GM18867 (cell line): Measurements from ENCODE around the gene MAP3K5.

Experiments
- ATAC-seq: cut with Tn5 transposase; IDR thresholded peaks from one replicate; pipeline ENCODE4 v1.9.1; 2021; ENCODE audit warnings: mild to moderate bottlenecking, moderate library complexity; ENCODE audit not compliant: unreplicated experiment

Gene MAP3K5

DNA sequence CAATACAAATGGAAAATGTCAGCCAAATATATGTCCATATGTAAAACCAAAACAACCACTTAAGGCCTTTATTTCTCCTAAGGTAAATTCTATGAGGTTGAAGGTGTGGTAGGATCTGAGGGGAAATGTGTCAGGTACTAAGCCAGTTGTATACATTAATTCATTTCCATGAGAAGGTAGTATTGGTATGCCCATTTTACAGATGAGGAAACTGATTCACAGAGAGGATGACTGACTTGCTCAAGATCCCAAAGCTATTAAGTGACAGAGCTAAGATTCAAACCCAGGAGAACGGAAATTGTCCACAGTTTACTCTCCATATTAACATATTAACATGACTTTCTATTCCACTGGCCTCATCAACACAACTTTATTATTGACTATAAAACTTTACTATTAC, 177.9 kb downstream of the MAP3K5 start:
- no peak for ATAC-seq

DNA sequence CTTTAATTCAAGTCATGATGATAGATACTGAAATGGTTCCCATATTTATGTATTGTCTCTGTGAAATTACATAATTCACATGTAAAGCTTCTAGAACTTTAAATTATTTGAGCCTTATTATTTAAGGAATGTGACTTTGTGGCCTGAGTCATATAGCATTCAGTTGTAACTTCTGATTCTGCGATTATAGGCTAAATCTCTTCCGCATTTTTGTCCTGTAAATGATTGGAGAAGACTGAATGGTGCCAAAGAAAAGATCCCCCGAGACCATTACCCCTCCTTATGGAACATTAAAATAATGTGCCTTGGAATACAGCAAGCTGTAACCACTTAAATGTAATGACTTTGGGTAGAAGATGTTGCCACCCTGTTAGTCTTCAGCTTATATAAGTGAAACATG, 178.8 kb downstream of the MAP3K5 start:
- ATAC-seq = no peak

DNA sequence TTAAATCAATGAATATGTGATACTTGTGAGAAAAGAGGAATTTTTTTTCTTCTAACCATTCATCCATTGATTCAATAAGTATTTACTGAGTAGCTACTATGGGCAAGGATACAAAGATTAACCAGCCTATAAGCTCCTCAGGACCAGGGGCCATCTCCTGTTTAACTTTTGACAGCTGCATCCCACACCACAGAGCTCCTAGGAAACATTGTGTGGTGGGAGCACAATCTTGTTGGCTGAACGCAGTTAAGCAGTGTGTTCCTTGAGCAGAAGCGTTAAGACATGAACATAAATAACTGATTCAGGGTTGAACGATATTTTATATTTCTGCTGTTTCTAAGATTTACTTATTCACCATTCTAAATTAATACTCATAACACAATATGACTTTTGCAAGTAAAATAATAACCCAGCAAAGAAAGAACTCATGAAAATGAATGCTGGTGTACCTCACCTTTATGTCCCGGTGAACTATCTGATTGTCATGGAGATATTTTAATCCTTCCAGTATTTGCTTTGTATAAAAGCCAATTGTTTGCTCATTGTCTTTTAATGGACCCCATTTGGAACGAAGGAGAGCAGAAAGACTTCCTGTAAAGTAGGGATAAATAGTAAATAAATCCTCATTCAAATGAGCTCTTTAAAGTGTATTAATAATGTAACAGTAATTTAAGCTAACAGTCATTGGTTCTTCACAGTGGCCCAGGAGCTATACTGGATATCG, 179.4 kb downstream of the MAP3K5 start:
- ATAC-seq = no peak

DNA sequence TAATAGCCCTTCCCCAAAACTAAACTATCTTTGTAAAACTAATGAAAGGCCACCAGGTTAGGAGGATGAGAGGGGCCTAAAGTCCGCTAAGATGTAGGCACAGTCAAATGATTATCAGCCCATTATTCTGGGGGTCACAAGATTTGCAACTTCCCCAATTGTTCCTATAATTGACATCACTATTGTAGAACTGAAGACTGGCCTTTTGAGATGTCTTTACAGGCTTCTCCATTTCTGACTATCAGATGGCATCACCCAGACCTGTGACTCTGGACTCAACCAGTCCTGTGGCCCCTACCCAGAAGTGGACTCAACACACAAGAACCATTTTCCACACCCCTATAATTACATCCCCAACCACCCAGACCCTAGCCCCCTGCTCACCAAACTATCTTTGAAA, 180.5 kb downstream of the MAP3K5 start:
- ATAC-seq = no peak

DNA sequence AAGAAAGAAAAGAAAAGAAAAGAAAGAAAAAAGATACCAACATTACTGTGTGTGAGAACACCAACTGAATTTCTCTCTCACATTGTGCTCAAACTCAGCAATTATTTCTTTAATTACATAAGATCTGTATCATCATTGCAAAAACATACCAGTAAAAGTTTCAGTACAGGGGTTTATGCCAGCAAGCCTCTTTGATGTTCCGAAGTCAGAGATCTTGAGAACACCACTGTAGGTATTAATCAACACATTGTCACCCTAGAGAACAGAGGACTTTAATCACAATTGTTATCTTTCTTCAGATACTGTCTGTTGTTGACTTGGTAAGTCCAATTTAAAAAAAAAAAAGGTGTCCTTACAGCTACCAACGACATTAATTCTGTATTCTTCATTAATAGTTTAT, 181.1 kb downstream of the MAP3K5 start:
- no peak for ATAC-seq

DNA sequence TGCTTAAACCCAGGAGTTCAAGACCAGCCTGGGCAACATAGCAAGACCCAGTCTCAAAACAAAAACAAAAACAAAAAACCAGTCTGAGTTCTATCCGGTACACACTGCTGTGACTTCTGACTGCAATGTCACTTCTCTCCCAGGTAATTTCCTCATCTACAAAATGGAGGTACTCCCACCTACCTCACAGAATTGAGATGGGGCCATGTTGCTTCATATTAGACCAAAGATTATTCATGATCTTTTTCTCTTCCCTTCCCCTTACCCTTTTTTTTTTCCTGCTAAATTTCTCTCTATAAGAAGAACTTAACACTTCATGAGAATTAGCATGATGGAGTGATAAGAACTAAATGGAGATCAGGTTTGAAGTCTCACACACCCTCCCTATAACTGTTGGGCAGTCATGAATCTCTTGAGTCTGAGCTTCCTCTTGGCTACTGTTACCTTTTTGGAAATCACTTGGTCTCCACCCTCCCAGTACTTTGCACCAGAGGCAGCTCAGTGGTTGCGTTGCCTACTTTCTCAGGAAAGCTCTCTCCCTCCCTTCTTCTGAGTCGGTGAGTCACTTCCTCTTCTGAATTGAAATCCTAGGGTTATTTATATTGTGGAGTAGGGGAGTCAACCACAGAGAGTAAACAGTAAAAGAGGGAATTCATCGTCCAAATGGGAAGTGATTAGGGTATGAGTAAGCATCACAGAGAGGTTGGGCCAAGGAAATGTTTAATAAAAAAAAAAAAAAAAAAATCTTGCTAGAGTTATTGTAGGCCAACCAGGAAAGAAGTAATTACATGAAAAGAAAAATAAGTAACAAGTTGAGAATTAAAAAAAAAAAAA, 182.2 kb downstream of the MAP3K5 start:
- no peak for ATAC-seq

DNA sequence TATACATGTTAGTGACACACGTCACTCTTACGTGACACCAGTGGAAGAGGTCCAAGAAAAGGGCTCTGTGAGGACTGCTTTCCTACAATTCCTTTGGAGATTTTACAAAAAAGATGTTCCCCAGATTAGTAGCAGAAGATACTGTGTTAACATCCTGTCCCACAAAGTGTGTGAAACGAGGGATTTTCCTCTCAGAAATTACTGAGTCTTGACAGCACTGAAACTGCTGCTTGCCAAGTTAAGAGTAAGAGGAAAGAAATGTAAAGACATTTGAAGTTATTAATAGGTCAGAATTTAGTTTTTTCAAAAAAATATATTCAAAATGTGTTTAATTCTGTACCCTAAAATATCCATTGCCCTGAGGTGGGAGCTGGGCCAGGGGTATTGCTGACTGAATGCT, 183.3 kb downstream of the MAP3K5 start:
- no peak for ATAC-seq

DNA sequence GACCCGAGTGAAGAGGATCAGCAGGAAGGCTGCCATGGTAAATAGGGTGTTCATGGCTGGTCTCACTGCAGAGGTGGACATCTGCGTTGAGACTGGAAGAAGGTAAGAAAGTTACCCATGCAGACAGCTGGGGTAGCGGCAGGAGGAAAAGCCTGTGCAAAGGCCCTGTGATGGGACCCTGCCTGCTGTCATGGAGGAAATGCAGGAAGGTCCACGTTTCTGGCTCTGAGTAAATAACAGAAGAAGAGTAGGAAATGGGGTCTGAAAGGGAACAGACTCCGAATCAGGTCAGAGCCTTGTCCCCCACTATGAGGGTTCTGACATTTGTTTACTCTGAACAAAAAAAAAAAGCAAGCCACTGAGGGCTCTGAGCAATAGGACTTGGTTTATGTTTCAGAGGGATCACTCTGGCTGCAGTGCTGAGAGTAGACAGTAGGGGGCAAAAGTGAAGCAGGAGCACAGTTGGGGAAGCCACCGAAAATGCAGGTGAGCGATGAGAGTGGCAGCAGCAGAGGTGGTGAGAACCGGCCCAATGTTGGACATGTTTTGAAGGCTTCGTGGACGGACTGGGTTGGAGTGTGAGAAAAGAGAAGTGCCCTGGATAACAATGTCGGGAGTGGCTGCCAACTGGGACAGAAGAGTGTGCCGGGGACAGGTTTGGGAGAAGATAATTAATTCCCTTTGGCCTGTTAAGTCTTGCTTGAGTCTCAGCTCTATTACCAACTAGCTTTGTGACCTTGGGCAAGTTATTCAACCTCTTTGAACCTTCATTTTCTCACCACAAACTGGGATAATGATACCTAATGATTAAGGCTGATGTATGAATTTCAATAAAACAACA, 184.1 kb downstream of the MAP3K5 start:
- peak; percentile 89 for ATAC-seq

DNA sequence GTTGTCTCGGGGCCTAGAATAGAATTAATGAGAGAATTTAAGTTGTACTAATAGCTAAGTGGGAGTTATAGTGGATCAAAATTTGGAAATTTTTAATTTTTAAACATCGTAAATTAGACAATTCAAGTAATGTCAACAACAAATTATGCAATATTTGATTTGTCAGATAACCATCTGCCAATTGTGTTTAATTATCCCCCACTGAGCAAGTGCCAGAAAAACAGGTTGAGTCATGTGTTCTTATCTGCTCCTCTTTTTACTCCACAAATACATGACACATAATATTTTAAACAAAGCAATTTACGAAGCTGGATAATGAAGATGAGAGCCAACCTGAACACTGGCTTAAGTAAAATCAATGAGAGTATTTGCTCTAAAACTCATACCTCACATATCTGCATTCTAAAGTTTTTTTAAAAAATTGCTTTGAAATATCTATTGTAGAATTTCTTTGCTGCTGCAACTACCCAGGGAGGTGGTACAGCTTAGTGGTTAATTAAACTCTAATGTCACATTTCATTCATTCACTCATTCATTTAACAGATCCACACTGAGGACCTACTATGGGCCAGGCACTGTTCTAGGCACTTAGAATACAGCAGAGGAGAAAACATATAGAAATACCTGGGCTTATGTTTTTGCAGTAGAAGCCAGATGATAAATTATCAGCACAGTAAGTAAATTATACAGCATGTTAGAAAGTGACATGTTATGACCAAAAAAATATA, 184.9 kb downstream of the MAP3K5 start:
- ATAC-seq = no peak

DNA sequence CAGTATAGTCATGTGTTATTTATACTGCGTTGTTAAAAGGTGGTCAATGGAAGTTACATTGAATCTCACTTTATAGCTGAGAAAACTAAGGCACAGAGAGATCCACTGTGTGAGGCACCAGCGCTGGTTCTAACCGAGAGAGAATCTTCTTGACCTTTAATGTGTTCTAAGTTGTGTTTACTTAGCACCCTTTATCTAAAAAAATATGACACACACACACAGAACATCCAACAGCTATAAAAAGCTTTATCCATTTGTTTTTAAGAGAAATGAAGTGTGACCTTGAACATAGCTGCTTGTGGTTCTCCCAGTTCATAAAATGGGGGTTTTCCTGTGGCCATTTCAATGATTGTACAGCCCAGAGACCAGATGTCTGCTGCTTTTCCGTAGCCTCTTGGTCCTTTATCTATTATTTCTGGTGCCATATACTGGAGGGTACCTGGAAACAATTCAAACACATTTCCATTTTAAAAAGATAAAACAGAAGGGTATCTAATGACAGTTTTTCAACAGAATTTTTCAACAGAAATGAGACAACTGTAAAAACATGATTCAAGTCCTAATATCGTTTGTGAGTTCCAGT, 187.3 kb downstream of the MAP3K5 start:
- ATAC-seq = no peak

DNA sequence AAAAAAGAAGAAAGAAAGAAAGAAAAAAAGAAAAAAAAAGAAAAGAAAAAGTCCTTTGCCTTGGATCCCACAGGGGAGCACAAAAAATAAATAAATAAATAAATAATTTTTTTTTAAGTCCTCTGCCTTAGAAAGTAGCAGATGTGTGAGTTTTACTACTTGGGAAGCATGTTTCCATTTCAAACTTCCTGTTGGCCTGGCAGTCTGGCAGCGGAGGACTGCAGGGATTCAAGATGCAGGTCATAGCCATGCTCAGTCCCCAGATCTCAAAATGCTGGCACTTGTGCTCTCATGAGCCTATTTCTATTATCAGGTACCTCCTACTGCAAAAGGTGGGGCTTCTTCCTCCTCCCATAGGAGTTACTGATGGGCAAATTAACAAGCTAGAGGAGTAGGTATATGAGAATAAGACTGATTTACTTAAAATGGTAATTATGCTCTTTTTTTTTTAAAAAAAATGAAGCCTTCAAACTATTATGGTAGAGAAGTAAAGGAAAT, 187.9 kb downstream of the MAP3K5 start:
- no peak for ATAC-seq

DNA sequence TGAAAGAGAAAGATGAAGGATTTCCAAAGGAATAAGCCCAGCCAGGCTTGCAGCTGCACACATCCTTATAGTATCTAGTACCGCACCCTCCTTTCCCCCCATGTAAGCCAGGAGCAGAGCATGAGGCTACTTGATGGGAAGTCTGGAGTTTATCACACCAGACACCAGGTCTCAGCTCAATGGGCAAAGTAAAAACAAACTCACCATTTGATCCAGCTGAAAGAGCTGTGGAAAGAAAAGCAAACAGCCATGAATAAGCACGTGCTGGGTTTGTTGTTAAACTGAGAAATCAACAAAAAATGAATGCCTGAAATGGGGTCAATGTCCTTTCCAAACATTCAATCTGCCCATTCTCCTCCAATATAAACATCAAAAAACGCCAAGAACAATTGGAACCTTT, 191.5 kb downstream of the MAP3K5 start:
- ATAC-seq = no peak

DNA sequence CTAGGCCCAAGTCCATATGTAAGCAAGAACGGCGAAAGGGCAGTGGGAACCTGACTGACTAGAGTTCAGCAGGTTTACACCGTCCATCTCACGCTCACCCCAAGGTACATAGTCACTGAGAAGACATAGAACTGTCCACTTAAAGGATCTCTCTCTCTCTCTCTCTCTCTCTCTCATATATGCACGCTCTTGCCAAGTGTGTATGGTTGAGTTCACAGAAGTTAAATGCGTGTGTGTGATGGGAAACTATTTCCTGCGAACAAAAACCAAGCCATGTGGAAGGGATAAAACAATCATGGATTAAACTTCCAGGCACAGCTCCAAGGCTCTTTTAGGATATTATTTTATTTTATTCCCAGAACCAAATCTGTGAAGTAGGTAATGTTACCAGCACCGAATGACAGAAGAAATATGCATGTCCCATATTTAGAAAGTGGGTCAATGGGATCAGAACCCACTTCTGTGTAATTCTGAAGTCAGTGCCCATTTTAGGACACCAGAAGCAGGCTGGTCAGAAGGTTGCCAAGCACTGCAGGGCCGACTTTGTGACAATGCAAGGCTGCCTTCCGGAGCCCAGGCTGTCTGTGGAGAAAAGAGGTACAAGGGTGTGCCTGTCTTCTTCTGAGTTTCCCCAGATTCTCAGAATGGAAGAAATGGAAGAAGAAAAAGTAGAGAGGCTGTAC, 192.8 kb downstream of the MAP3K5 start:
- no peak for ATAC-seq

DNA sequence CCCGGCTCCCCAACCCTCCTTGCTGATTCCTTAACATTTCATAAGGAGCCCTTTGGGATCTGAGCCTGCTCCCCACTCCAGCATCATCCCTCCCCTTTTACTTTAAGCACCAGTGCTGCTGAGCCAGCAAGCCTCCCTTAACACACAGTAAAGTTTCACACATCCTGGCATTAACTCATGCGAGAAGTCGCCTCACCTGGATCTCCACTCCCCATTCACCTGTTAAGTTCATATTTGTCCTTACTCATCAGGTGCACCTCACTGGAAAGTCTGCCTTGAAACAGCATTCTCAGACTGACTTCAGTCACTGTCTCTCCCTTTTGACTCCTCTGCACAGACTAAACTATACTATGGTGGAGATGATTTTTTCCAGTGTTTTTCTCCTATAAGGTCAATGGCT, 194.2 kb downstream of the MAP3K5 start:
- ATAC-seq = no peak

DNA sequence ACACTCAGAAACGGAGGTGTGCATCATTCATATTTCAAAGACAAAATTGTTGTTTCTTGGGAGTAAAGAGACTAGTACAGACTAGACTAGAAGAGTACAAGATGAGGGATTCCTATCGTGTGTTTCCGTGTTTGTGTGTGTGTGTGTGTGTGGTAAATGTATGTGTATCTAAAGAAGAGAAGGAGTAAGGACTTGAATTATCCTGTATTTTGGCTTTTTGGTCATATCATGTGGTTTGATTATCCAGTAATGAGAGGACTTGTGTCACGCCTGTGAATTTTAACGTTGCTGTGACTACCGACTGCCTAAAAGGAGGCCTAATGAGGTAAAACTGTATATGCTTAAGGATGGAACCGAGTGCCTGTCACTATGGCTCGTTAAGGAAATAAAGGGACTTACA, 197.6 kb downstream of the MAP3K5 start:
- ATAC-seq = no peak

DNA sequence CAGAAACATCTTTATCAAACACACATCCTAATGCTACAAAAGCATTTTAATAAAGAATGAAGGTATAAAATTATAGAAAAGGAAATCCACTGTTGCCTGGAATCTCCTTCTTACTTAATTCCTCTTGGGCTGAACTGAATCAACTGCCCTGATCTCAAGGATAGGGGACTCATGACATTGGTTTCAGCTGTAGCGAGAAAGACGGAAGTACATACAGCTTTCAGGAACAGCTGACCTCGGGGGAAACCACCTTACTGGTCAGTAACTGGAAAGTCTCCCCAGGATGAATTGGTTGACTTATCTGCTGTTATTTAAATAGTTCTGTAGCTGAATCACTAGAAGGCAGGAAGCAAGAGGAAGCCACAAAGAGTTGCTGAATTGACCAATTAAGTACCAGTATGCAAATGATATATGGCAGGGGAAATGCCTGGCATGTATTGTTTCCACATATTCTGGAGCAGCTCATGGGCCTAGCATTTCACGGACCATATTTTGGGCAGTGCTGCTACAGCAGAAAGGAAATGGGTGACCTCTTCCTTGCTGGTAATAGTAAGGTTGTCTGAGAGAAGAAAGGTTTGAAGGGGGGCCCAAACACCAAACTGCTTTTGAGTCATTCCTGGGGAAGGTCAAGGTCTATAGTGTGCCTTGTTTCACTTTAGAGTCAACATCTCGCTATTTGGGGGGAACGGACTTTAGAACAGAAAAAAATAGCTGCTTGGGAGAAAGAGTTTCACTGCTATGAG, 198.4 kb downstream of the MAP3K5 start:
- peak; percentile 93 for ATAC-seq

DNA sequence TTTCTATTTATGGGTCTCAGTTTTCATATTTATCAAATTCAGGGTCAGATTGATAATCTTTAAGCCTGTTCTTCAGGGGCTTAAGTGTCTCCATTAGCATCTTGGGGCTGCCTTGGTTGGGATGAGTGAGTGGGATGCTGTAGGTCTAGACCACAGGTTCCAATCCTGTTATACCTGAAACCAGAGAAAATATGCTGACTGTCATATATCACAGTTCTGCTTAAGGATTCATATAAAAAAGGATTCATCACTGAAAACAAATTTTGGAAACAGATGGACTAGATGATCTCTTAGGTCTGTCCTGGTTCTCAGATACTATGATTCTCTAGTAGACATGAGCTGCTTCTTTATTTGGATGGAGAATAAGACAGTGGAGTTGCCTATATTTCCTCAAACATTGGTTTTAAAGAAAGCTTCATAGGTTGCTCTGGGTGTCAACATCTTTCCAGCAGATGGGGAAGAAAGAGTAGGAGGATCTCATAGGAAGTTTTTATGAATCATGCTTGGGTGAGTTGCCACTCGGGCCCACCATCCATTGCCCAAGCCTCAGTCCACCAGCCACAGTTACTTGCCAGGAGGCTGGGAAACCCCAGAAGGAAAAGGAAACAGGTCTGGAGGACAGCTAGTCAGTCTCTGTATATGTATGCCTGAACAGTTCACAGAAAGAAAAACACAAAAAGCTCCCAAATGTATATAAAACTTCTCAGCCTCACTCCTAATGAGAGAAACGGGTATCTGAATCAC, 199.2 kb downstream of the MAP3K5 start:
- ATAC-seq = no peak

DNA sequence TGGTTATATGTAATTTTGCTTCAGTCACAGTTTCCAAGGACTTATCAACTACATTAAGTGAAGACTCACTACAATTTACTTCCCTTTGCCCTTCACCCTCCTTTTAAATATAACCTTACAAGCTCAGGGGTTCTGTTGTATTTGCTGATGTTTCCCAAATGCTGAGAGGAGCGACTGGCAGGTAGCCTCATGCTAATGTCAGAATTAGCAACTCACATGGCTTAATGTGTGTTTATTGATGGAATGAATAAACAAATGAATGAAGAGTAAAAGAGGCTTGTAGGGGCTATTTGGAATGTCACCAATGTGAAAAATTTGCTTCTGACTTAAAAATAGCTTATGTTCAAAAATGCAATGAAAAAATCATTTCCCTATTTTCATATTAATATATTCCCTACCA, 200.7 kb downstream of the MAP3K5 start:
- no peak for ATAC-seq
